ENCODE measurements around the gene CES4A. TPM values are rescaled to one million over a fixed set of nuclear protein-coding genes. Genes with fewer than 3 reads are reported as not detected.
A peak's percentile ranks its signal among the peaks of the same experiment; 100 is the strongest.

CES4A gene
- total and polyA plus RNA-seq, 2 of the 13 experiments (the other 11 are each of a cell fraction or from before 2014, with no cell fraction given): 0.09 to 0.17 TPM

DNA sequence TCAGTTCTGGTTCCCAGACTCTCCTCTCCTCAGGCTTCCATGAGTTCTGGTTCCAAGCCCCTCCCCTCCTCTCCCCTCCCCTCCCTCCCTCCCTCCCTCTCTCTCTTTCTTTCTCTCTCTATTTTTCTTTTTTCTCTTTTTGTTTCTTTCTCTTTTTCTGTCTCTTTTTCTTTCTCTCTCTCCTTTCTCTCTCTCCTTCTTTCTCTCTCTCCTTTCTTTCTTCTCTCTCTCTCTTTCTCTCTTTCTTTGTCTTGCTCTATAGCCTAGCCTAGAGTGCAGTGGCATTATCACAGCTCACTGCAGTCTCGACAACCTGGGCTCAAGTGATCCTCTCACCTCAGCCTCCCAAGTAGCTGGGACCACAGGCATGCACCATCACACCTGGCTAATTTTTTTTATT lies 28.1 kb upstream of the CES4A start:
- peaks cover 64% of the 10 kb centered on the region for H3K4me1 ChIP-seq (ENCODE audit: insufficient read depth, low read length)
- POLR2A ChIA-PET: interaction anchor here (0.8 to 1.1 kb wide), 2 partner anchors 56 to 58 kb away, joined by 3 to 4 read pairs; no protein-coding TSS in a partner anchor
- no peak for FAIRE-seq

DNA sequence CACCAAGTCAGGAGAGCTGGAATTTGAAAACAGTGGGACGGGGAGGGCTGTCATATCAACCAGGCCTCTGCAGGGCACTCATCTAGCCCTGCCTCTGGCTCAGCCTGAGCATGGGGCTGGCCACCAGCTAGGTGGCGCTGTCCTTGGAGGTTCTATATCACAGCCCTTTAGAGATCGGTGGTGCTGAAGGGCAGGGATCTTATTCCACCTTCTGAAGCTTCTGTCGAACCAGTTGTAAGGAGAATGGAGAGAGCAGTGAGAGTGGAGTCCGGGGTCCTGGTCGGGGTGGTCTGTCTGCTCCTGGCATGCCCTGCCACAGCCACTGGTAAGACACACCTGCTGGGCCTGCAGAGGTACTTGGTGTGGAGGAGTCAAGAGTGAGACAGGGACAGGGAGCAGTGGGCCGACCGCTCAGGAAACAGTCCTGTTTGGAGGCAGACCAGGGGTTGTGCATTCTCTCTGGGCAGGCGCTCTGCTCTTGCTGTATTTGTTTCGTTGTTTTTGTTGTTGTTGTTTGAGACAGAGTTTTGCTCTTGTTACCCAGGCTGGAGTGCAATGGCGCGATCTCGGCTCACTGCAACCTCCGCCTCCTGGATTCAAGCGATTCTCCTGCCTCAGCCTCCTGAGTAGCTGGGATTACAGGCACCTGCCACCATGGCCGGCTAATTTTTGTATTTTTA lies 27.2 kb upstream of the CES4A start, which contains the start of gene CES3:
TSS of gene CES3 (plus strand) at position 202 of the 680 bp plus-strand sequence. CDS start at position 244, 42 bp downstream.
- ATAC-seq: peak; percentile 99
- BruUV-seq (replicated peaks): TSS peak; percentile 50
- Histone ChIP-seq H4K20me1 (ENCODE audit: insufficient read depth, low read length) (no peaks in the 10 kb centered on the region), H2AFZ (ENCODE audit: low read length) (peak within 1 kb of the TSS; percentile 33), H3K4me3 (replicated peaks in 1 of 3; ENCODE audit: insufficient read depth in 1 of 3, low read depth in 2 of 3, low read length in 3 of 3) (peak within 1 kb of the TSS; percentile 54 to 77 (median 74)), H3K9me3 (ENCODE audit: low read length) (no peaks in the 10 kb centered on the region), H3K27ac (ENCODE audit: extremely low read length, insufficient read depth, low read length) (no peak within 1 kb of the TSS), H3K9ac (ENCODE audit: insufficient read depth, low read depth, low read length) (peak within 1 kb of the TSS; percentile 44), H3K27me3 (ENCODE audit: control insufficient read depth in 1 of 2, insufficient read depth in 2 of 2, low read length in 2 of 2) (0 out of 5 replicates have a peak, but pooled peaks cover 0 to 3% of the 10 kb centered on the region in 2 experiments), H3K36me3 (replicated peaks in 1 of 2; ENCODE audit: control insufficient read depth in 1 of 2, insufficient read depth in 2 of 2, low read length in 2 of 2) (no peaks in the 10 kb centered on the region), H3K4me2 (ENCODE audit: low read depth, low read length) (peak within 1 kb of the TSS; percentile 83), H3K79me2 (ENCODE audit: insufficient read depth, low read length) (no peaks in the 10 kb centered on the region), H3K4me1 (ENCODE audit: insufficient read depth, low read length) (peaks cover 54% of the 10 kb centered on the region)
- peak; percentile 98 for FAIRE-seq
- WGBS (ENCODE audit: low lambda C conversion rate): 27% methylated on average over 16 of the region's 16 CpGs
- in situ Hi-C loops (cut with HindIII; ENCODE audit: extremely low pct_ligation_motif_present, low pct_unique_long_range_greater_than_20kb) (no loop called here), intact Hi-C loops (cut with micrococcal nuclease; ENCODE audit: unreplicated experiment) (no loop called here)
- POLR2A ChIA-PET: interaction anchor here (0.5 to 1.4 kb wide), 7 partner anchors 15 to 223 kb away, joined by 3 to 5 read pairs (median 3); partner anchors contain the start of genes CDH16 and CES4A
- CTCF ChIA-PET (ENCODE audit: low intra/inter-chr PET ratio, low total read pairs): interaction anchor here (1.0 to 1.5 kb wide), 3 partner anchors 16 to 143 kb away, joined by 3 to 6 read pairs (median 3); no protein-coding TSS in a partner anchor
- DNase-seq (ENCODE audit: low spot score): peak; percentile 85
- TF ChIP-seq, protein P1, sequence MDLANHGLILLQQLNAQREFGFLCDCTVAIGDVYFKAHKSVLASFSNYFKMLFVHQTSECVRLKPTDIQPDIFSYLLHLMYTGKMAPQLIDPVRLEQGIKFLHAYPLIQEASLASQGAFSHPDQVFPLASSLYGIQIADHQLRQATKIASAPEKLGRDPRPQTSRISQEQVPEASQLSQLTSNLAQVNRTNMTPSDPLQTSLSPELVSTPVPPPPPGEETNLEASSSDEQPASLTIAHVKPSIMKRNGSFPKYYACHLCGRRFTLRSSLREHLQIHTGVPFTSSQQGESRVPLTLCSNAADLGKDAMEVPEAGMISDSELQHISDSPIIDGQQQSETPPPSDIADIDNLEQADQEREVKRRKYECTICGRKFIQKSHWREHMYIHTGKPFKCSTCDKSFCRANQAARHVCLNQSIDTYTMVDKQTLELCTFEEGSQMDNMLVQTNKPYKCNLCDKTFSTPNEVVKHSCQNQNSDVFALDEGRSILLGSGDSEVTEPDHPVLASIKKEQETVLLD (CRISPR knock-in tag; IDR thresholded peaks at IDR 0.05; ENCODE audit: low read depth): no peak
- TF ChIP-seq ZNF709 (CRISPR knock-in tag; IDR thresholded peaks at IDR 0.05): no peak
- TF ChIP-seq CEBPG (CRISPR knock-in tag; IDR thresholded peaks at IDR 0.05): no peak
- TF ChIP-seq ZNF678 (CRISPR knock-in tag; IDR thresholded peaks at IDR 0.05): no peak
- TF ChIP-seq ZNF501 (CRISPR knock-in tag; IDR thresholded peaks at IDR 0.05): peak; percentile 70; the same call in 1 of the 2 replicates
- TF ChIP-seq, protein P2, sequence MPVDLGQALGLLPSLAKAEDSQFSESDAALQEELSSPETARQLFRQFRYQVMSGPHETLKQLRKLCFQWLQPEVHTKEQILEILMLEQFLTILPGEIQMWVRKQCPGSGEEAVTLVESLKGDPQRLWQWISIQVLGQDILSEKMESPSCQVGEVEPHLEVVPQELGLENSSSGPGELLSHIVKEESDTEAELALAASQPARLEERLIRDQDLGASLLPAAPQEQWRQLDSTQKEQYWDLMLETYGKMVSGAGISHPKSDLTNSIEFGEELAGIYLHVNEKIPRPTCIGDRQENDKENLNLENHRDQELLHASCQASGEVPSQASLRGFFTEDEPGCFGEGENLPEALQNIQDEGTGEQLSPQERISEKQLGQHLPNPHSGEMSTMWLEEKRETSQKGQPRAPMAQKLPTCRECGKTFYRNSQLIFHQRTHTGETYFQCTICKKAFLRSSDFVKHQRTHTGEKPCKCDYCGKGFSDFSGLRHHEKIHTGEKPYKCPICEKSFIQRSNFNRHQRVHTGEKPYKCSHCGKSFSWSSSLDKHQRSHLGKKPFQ (CRISPR knock-in tag; IDR thresholded peaks at IDR 0.05; ENCODE audit: insufficient replicate concordance): no peak
- peak; percentile 59; the same call in 1 of the 2 replicates for TF ChIP-seq KAT7 (CRISPR knock-in tag; IDR thresholded peaks at IDR 0.05; ENCODE audit: borderline replicate concordance)
- no peak for TF ChIP-seq MAFG (CRISPR knock-in tag; IDR thresholded peaks at IDR 0.05)
- no peak for TF ChIP-seq BHLHE40 (IDR thresholded peaks at IDR 0.05; ENCODE audit: low read length)
- TF ChIP-seq, protein P3, sequence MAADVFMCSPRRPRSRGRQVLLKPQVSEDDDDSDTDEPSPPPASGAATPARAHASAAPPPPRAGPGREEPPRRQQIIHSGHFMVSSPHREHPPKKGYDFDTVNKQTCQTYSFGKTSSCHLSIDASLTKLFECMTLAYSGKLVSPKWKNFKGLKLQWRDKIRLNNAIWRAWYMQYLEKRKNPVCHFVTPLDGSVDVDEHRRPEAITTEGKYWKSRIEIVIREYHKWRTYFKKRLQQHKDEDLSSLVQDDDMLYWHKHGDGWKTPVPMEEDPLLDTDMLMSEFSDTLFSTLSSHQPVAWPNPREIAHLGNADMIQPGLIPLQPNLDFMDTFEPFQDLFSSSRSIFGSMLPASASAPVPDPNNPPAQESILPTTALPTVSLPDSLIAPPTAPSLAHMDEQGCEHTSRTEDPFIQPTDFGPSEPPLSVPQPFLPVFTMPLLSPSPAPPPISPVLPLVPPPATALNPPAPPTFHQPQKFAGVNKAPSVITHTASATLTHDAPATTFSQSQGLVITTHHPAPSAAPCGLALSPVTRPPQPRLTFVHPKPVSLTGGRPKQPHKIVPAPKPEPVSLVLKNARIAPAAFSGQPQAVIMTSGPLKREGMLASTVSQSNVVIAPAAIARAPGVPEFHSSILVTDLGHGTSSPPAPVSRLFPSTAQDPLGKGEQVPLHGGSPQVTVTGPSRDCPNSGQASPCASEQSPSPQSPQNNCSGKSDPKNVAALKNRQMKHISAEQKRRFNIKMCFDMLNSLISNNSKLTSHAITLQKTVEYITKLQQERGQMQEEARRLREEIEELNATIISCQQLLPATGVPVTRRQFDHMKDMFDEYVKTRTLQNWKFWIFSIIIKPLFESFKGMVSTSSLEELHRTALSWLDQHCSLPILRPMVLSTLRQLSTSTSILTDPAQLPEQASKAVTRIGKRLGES (CRISPR knock-in tag; IDR thresholded peaks at IDR 0.05; ENCODE audit: borderline replicate concordance): no peak

More for the DNA sequence above, 28.1 kb upstream of the CES4A start:
- WGBS (ENCODE audit: low lambda C conversion rate): 86% methylated on average over 1 of the region's 1 CpG
- Histone ChIP-seq H2AFZ (ENCODE audit: low read length) (no peak overlapping the region), H3K4me3 (replicated peaks in 1 of 3; ENCODE audit: insufficient read depth in 1 of 3, low read depth in 2 of 3, low read length in 3 of 3) (no peak overlapping the region), H3K79me2 (ENCODE audit: insufficient read depth, low read length) (no peaks in the 10 kb centered on the region), H3K36me3 (replicated peaks in 1 of 2; ENCODE audit: control insufficient read depth in 1 of 2, insufficient read depth in 2 of 2, low read length in 2 of 2) (no peaks in the 10 kb centered on the region), H3K9me3 (ENCODE audit: low read length) (no peaks in the 10 kb centered on the region), H3K4me2 (ENCODE audit: low read depth, low read length) (no peak overlapping the region), H4K20me1 (ENCODE audit: insufficient read depth, low read length) (no peaks in the 10 kb centered on the region), H3K9ac (ENCODE audit: insufficient read depth, low read depth, low read length) (no peak overlapping the region), H3K27me3 (ENCODE audit: control insufficient read depth in 1 of 2, insufficient read depth in 2 of 2, low read length in 2 of 2) (0 out of 5 replicates have a peak, but pooled peaks cover 0 to 3% of the 10 kb centered on the region in 2 experiments), H3K27ac (ENCODE audit: extremely low read length, insufficient read depth, low read length) (no peak overlapping the region)
- CTCF ChIA-PET (ENCODE audit: low intra/inter-chr PET ratio, low total read pairs): interaction anchor here (0.7 to 1.5 kb wide), 3 partner anchors 13 to 144 kb away, joined by 3 to 6 read pairs (median 3); no protein-coding TSS in a partner anchor
- BruUV-seq (replicated peaks): no TSS peak
- no peak for TF ChIP-seq NR2F1 (CRISPR knock-in tag; IDR thresholded peaks at IDR 0.05)
- TF ChIP-seq GATAD1 (CRISPR knock-in tag; IDR thresholded peaks at IDR 0.05): no peak
- intact Hi-C loops (cut with micrococcal nuclease; ENCODE audit: unreplicated experiment): no loop called here
- DNase-seq (ENCODE audit: low spot score): no peak
- no peak for ATAC-seq
- in situ Hi-C loops (cut with HindIII; ENCODE audit: extremely low pct_ligation_motif_present, low pct_unique_long_range_greater_than_20kb): no loop called here
